Esophagus (tissue), 2 donors: ENCODE results near the gene PRLR. TPM values are rescaled to one million over a fixed set of nuclear protein-coding genes. Genes with fewer than 3 reads are reported as not detected.

Source experiments
- H3K27ac ChIP-seq, 2 donors: one replicate each; pipeline ENCODE4 v1.5.1; 2013; ENCODE audit warnings: low read depth in 2 of 2, mild to moderate bottlenecking in 2 of 2, inconsistent platforms in 1 of 2, low read length in 1 of 2, moderate library complexity in 1 of 2
- H3K27me3 ChIP-seq, 2 donors: one replicate each; pipeline ENCODE4 v1.6.1; 2013; ENCODE audit warnings: low read length in 2 of 2, control low read depth in 1 of 2, mild to moderate bottlenecking in 1 of 2; ENCODE audit not compliant: insufficient read depth in 2 of 2, control insufficient read depth in 1 of 2
- H3K36me3 ChIP-seq, 2 donors: one replicate each; pipeline ENCODE4 v1.6.1; 2013; ENCODE audit warnings: low read length in 1 of 2; ENCODE audit not compliant: control insufficient read depth in 2 of 2, insufficient read depth in 2 of 2
- H3K4me1 ChIP-seq, 2 donors: one replicate each; pipeline ENCODE4 v1.6.1; 2013; ENCODE audit warnings: low read length in 1 of 2; ENCODE audit not compliant: control insufficient read depth in 2 of 2, insufficient read depth in 2 of 2
- H3K4me3 ChIP-seq, 2 donors: one replicate each; pipeline ENCODE4 v1.5.1; 2013; ENCODE audit warnings: low read length in 2 of 2, mild to moderate bottlenecking in 2 of 2, low read depth in 1 of 2, moderate library complexity in 1 of 2
- H3K9me3 ChIP-seq, 2 donors: one replicate each; pipeline ENCODE4 v1.6.1; 2013; ENCODE audit warnings: mild to moderate bottlenecking in 2 of 2, low read depth in 1 of 2, low read length in 1 of 2, moderate library complexity in 1 of 2; ENCODE audit not compliant: control insufficient read depth in 2 of 2, insufficient read depth in 1 of 2
- WGBS, 2 donors: extraction: QIAGEN DNeasy Blood & Tissue Kit; methylation state at CpG; one replicate each; pipeline ENCODE4 v1.1.7; 2013; 5-methylcytosine and 5-hydroxymethylcytosine counted together
- polyA plus RNA-seq, 2 donors: library from polyadenylated mRNA; stranded (reverse); fragments of 200-250 nt; gene quantifications; one replicate each; pipeline ENCODE4 v1.2.3, GENCODE V29; 2013
- donor health status: healthy with polysubstance abuse.
- donor health status: Bipolar disorder and iron deficiency.

PRLR gene
- polyA plus RNA-seq, 2 donors = 0.20 to 0.45 TPM

GRCh38 chr5:35159370-35159742, 70.9 kb downstream of the PRLR start:
- no peaks in the 10 kb centered on the region for H3K36me3 ChIP-seq
- no peaks in the 10 kb centered on the region for H3K27me3 ChIP-seq
- H3K9me3 ChIP-seq = no peaks in the 10 kb centered on the region
- WGBS, 2 donors = 63 to 73% methylated on average over 2 of the region's 2 CpGs
- H3K4me3 ChIP-seq = no peak overlapping the region
- no peaks in the 10 kb centered on the region for H3K4me1 ChIP-seq
- no peak overlapping the region for H3K27ac ChIP-seq

- Histone ChIP-seq H3K36me3 (no peaks in the 10 kb centered on the region), H3K27ac (no peak overlapping the region)
Measured at GRCh38 chr5:35158622-35159369, 71.5 kb downstream of the PRLR start.

GRCh38 chr5:35158204-35158603, 72.1 kb downstream of the PRLR start:
- Histone ChIP-seq H3K27ac (no peak overlapping the region), H3K27me3 (no peaks in the 10 kb centered on the region), H3K36me3 (no peaks in the 10 kb centered on the region), H3K9me3 (no peaks in the 10 kb centered on the region), H3K4me1 (no peaks in the 10 kb centered on the region), H3K4me3 (no peak overlapping the region)
- WGBS, 2 donors = 74 to 84% methylated on average over 3 of the region's 3 CpGs

More at GRCh38 chr5:35158622-35159369, 71.5 kb downstream of the PRLR start:
- no peaks in the 10 kb centered on the region for H3K4me1 ChIP-seq
- no peaks in the 10 kb centered on the region for H3K27me3 ChIP-seq
- WGBS, 2 donors = 59 to 63% methylated on average over 7 of the region's 7 CpGs
- no peak overlapping the region for H3K4me3 ChIP-seq
- no peaks in the 10 kb centered on the region for H3K9me3 ChIP-seq

GRCh38 chr5:35153375-35153932, 76.8 kb downstream of the PRLR start:
- Histone ChIP-seq H3K27ac (no peak overlapping the region), H3K4me3 (no peak overlapping the region), H3K9me3 (no peaks in the 10 kb centered on the region), H3K36me3 (no peaks in the 10 kb centered on the region), H3K4me1 (no peaks in the 10 kb centered on the region), H3K27me3 (no peaks in the 10 kb centered on the region)
- 36 to 44% methylated on average over 2 of the region's 2 CpGs for WGBS, 2 donors

- no peaks in the 10 kb centered on the region for H3K36me3 ChIP-seq
- no peaks in the 10 kb centered on the region for H3K9me3 ChIP-seq
- 67 to 96% methylated on average over 1 of the region's 1 CpG for WGBS, 2 donors
Measured at GRCh38 chr5:35152733-35153132, 77.6 kb downstream of the PRLR start.

GRCh38 chr5:35151146-35151920, 79.0 kb downstream of the PRLR start:
- WGBS, 2 donors = 64 to 76% methylated on average over 1 of the region's 1 CpG
- Histone ChIP-seq H3K4me1 (no peaks in the 10 kb centered on the region), H3K36me3 (no peaks in the 10 kb centered on the region), H3K27me3 (no peaks in the 10 kb centered on the region), H3K4me3 (no peak overlapping the region), H3K9me3 (no peaks in the 10 kb centered on the region), H3K27ac (no peak overlapping the region)

More at GRCh38 chr5:35152733-35153132, 77.6 kb downstream of the PRLR start:
- Histone ChIP-seq H3K27me3 (no peaks in the 10 kb centered on the region), H3K4me3 (no peak overlapping the region), H3K27ac (no peak overlapping the region), H3K4me1 (no peaks in the 10 kb centered on the region)

- no peaks in the 10 kb centered on the region for H3K4me1 ChIP-seq
- H3K27ac ChIP-seq = no peak overlapping the region
- H3K9me3 ChIP-seq = no peaks in the 10 kb centered on the region
- H3K4me3 ChIP-seq = no peak overlapping the region
- no peaks in the 10 kb centered on the region for H3K36me3 ChIP-seq
- H3K27me3 ChIP-seq = no peaks in the 10 kb centered on the region
- WGBS, 2 donors = 64 to 65% methylated on average over 1 of the region's 1 CpG
Measured at GRCh38 chr5:35149041-35149440, 81.2 kb downstream of the PRLR start.

GRCh38 chr5:35146406-35146805, 83.9 kb downstream of the PRLR start:
- no peaks in the 10 kb centered on the region for H3K27me3 ChIP-seq
- no peaks in the 10 kb centered on the region for H3K9me3 ChIP-seq
- H3K4me1 ChIP-seq = no peaks in the 10 kb centered on the region
- WGBS, 2 donors = 76 to 77% methylated on average over 3 of the region's 3 CpGs
- no peak overlapping the region for H3K4me3 ChIP-seq
- no peak overlapping the region for H3K27ac ChIP-seq
- H3K36me3 ChIP-seq = no peaks in the 10 kb centered on the region

- no peaks in the 10 kb centered on the region for H3K36me3 ChIP-seq
- H3K27me3 ChIP-seq = no peaks in the 10 kb centered on the region
- H3K4me3 ChIP-seq = no peak overlapping the region
- no peaks in the 10 kb centered on the region for H3K4me1 ChIP-seq
- WGBS, 2 donors = 78% methylated on average over 2 of the region's 2 CpGs
- no peak overlapping the region for H3K27ac ChIP-seq
- H3K9me3 ChIP-seq = no peaks in the 10 kb centered on the region
Measured at GRCh38 chr5:35145691-35146317, 84.5 kb downstream of the PRLR start.
